Naive B cell (primary cell): ENCODE data around the gene SCN1B. TPM values are rescaled to one million over a fixed set of nuclear protein-coding genes. Genes with fewer than 3 reads are reported as not detected.
A peak's percentile ranks its signal among the peaks of the same experiment; 100 is the strongest.

Experiments
- ATAC-seq, 2 donors: fragments of 150-1000 bp; cut with Tn5 transposase; 2 replicates each; pipeline ENCODE4 v1.10.0; 2021; ENCODE audit warnings: low read depth in 2 of 2, mild to moderate bottlenecking in 2 of 2, moderate library complexity in 2 of 2
- DNase-seq: peaks from one replicate; pipeline ENCODE4 v3.0.0; 2022
- H3K27ac Mint-ChIP-seq, 6 donors: one replicate each; pipeline ENCODE4 v1.8.0; 2020 to 2022; ENCODE audit warnings: mild to moderate bottlenecking in 6 of 6, mixed read lengths in 6 of 6, moderate library complexity in 5 of 6, inconsistent platforms in 2 of 6
- H3K27me3 Mint-ChIP-seq, 3 donors: one replicate each; pipeline ENCODE4 v1.8.0; 2021 to 2022; ENCODE audit warnings: mixed read lengths in 3 of 3, mild to moderate bottlenecking in 1 of 3
- H3K36me3 Mint-ChIP-seq, 2 donors: one replicate each; pipeline ENCODE4 v1.8.0; 2020 to 2022; ENCODE audit warnings: mixed read lengths in 2 of 2, inconsistent platforms in 1 of 2, mild to moderate bottlenecking in 1 of 2
- H3K4me1 Mint-ChIP-seq, 3 donors: one replicate each; pipeline ENCODE4 v1.8.0; 2020 to 2022; ENCODE audit warnings: mixed read lengths in 3 of 3, inconsistent platforms in 1 of 3, mild to moderate bottlenecking in 1 of 3, moderate library complexity in 1 of 3
- H3K4me3 Mint-ChIP-seq, 8 donors: one replicate each; pipeline ENCODE4 v1.8.0; 2020 to 2022; ENCODE audit warnings: mild to moderate bottlenecking in 8 of 8, mixed read lengths in 8 of 8, moderate library complexity in 8 of 8, inconsistent platforms in 2 of 8
- H3K9me3 Mint-ChIP-seq, 7 donors: one replicate each; pipeline ENCODE4 v1.8.0; 2020 to 2022; ENCODE audit warnings: mixed read lengths in 7 of 7, mild to moderate bottlenecking in 5 of 7, inconsistent platforms in 2 of 7, moderate library complexity in 1 of 7
- polyA plus RNA-seq, 6 donors: library from polyadenylated mRNA; unstranded; fragments of 300-500 nt; fragmentation: Illumina TruSeq; gene quantifications; one replicate each; pipeline ENCODE4 v1.2.3, GENCODE V29; 2021; ENCODE audit warnings: low read depth in 6 of 6

Gene SCN1B
- polyA plus RNA-seq, 6 donors from 2014 or later: 0.06 to 0.36 (median 0.28) TPM; not detected in 2

DNA sequence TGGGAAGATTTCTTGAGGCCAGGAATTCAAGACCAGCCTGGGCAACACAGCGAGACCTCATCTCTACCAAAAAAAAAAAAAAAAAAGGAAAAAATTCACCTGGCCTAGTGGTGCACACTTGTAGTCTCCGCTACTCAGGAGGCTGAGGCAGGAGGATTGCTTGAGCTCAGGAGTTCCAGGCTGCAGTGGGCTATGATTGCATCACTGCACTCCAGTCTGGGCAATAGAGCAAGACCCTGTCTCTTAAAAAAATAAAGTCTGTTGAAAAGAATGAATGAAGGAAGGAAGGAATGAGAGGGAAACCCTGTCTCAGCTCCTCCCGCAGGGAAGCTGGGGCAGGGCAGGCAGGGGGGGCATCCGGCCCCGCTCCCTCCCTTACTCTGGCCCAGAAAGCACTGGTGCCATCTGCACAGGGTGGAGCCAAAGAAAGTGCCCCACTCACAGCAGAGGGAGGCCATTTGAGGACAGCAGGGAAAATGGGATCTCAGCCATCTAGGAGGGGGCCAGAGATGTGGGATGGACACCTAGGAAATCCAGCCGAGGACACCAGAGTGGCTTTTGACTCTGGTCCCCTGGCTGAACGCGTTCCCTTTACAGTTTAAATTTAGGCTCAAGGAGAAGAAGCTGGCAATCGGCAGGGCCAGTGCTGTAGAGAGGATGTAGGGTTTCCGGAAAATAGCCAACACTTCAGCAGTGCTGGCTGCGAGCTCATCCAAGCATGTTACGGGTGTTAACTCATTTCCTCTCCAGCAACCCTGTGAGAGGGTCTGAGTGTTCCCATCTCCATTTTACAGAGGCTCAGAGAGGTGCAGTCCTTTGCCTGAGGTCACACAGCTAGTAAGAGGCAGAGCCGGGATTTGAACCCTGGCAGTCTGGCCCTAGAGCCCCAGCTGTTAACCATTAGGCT is 7.7 kb downstream of the SCN1B start:
- Mint-ChIP-seq H3K27me3 (peaks cover 2 to 36% (median 6%) of the 10 kb centered on the region in 3 donors), H3K9me3 (no peaks in the 10 kb centered on the region), H3K4me3 (peak overlapping the region; percentile 56 to 85 (median 82)), H3K27ac (peak overlapping the region in 4 of 6 donors; percentile 49 to 84 (median 60)), H3K4me1 (peaks cover 35 to 49% (median 41%) of the 10 kb centered on the region in 3 donors), H3K36me3 (no peaks in the 10 kb centered on the region)
- no peak for DNase-seq
- ATAC-seq: peak; percentile 75 to 85

DNA sequence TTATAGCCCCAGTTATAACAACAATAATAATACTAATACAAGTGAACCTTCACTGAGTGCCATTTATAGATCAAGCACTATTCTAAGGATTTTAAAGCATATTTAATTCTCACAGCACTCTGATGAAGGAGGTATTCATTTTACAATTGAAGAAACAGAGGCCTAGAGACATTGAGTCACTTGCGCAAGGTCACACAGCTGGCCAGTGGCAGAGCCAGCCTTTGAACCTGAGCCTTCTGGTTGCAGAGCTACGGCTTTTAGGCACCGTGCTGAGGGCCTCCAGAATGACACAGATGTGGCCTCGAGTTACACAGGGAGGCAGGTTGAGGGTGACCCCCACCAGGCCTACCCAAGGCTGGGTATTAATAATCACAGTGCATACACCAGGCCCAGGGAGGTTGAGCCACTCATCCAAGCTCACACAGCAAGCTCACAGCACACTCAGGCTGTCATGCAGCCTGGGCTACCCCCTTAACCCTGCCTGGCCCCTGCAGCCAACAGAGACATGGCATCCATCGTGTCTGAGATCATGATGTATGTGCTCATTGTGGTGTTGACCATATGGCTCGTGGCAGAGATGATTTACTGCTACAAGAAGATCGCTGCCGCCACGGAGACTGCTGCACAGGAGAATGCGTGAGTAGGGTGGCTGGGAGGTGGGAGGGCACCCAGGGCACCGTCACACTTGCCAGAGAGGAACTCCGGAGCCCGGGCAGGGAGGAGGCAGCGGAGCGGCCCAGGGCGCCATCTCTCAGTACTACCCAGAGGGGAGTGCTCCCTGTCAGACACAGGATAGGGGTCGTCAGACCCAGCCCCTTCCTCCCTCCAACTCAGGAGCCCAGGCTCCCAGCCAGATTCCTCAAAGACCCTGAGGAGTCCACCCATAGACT is 8.6 kb downstream of the SCN1B start:
- Mint-ChIP-seq H3K9me3 (no peaks in the 10 kb centered on the region), H3K27me3 (peaks cover 0 to 35% (median 0%) of the 10 kb centered on the region in 3 donors), H3K4me3 (peak overlapping the region; percentile 71 to 85 (median 82)), H3K4me1 (peaks cover 36 to 50% (median 41%) of the 10 kb centered on the region in 3 donors), H3K27ac (peak overlapping the region in 5 of 6 donors; percentile 11 to 94 (median 53)), H3K36me3 (no peaks in the 10 kb centered on the region)
- DNase-seq (no peak), ATAC-seq (peak; percentile 51 to 70)

DNA sequence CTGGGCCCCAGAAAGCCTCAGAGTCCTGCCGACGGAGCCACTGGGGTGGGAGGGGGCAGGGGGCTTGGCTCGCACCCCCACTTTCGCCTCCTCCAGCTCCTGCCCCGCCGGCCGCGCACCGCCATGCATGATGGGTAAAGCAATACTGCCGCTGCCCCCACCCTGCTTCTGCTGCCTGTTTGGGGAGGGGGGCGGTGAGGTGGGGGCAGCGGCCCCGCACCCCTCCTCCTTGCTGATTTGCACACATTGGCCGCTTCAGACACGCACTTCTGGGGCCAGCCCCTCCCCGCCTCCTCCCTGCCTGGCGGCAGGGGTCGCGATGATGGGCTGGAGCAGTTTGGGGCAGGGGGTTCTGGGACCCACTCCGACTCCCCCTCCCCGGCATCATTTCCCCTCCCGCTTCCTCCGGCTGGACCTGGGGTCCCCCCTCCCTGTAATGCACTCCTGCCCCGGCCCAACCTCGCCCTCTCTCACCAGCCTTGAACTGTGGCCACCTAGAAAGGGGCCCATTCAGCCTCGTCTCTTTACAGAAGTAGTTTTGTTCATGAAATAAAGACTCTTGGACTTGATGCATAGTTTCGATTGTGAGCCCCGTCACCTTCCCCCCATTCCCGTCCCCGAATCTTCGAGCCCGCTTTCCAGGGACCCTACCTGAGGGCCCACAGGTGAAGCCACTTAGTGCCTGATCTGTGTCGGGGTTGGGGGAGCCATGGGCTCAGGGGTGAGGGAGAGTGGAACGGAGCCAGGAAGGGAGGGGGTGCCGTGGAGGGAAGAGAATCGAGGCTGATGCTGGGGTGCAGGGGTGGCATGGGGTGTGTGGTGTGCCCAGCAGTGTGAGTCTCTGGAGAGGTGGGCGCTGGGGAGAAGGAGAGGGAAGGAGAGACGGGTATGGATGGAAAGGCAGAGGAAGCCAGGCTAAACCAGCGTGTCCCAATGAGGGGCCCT is 9.9 kb downstream of the SCN1B start:
- no peak for DNase-seq
- H3K27ac Mint-ChIP-seq: peak overlapping the region; percentile 10 to 77 (median 51)
- peaks cover 0 to 40% (median 0%) of the 10 kb centered on the region in 3 donors for H3K27me3 Mint-ChIP-seq
- peaks cover 49 to 59% (median 54%) of the 10 kb centered on the region in 3 donors for H3K4me1 Mint-ChIP-seq
- H3K36me3 Mint-ChIP-seq: no peaks in the 10 kb centered on the region
- H3K4me3 Mint-ChIP-seq: peak overlapping the region; percentile 65 to 96 (median 86)
- no peaks in the 10 kb centered on the region for H3K9me3 Mint-ChIP-seq
- ATAC-seq: peak; percentile 1 to 5

DNA sequence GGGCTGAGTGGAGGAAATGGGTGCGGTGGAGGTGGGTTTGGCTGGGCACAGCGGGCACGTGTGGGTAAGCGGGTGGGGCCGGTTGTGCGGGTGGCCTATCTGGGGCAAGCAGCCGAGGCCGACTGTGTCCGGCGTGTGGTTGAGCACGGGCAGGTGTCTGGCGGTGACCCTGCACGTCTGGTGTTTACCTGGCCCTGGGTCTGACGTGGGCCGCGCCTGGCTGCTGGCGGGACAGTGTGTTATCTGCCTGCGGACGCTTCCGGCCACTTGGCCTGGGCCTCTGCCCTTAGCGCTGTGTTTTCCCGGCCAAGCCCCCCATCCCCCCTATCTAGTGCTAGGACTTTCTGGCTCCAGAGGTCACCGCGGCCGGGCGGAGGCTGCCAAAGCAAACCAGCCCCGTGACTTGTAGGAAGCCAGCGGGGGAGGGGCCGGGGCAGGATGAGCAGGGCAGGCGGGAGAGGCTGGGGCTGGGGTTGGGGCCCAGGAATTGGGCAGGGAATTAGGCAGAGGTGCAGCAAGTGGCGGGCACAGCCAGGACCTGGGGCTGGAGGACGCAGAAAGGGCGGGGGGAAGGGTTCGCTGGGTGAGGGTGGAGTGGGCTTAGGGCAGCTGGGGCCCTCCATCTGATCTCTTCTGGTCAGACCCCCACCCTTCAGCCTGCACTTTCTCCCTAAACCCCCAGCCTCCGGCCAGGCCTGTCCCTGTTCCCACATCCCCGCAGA is 10.7 kb downstream of the SCN1B start:
- Mint-ChIP-seq H3K27me3 (peaks cover 0 to 40% (median 0%) of the 10 kb centered on the region in 3 donors), H3K4me1 (peaks cover 58 to 68% (median 62%) of the 10 kb centered on the region in 3 donors), H3K4me3 (peak overlapping the region; percentile 65 to 96 (median 86)), H3K36me3 (no peaks in the 10 kb centered on the region), H3K27ac (peak overlapping the region; percentile 10 to 77 (median 26)), H3K9me3 (no peaks in the 10 kb centered on the region)
- peak; percentile 23 for DNase-seq
- peak in 1 of 2 donors; percentile 17 for ATAC-seq

DNA sequence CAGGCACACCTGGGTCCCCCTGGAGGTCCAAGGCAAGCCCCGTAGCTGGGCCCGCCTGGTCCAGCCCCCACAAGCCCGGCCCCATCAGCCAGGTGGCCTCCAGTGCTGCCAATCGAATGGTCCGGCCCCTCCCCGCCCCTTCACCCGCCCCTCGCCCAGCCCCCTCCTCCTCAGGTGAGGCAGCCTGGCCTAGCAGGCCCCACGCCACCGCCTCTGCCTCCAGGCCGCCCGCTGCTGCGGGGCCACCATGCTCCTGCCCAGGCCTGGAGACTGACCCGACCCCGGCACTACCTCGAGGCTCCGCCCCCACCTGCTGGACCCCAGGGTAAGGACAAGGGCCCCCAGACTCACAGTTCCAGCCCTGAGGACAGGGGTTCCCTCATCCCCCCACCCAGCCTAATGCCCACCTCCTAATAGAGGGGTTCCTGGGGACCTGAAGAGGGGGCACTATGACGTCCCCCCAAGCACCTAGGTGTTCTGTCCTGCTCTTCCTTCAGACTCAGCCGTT is 11.3 kb downstream of the SCN1B start, which contains the start of gene HPN:
HPN (plus strand) TSS at position 174 of the 508 bp plus-strand sequence. CDS start 786 bp downstream, outside the sequence.
- Mint-ChIP-seq H3K27ac (peak within 1 kb of the TSS; percentile 10 to 90 (median 46)), H3K27me3 (peaks cover 0 to 40% (median 0%) of the 10 kb centered on the region in 3 donors), H3K36me3 (no peaks in the 10 kb centered on the region), H3K9me3 (no peaks in the 10 kb centered on the region), H3K4me1 (peaks cover 61 to 68% (median 66%) of the 10 kb centered on the region in 3 donors), H3K4me3 (peak within 1 kb of the TSS; percentile 65 to 96 (median 86))
- DNase-seq (no peak), ATAC-seq (no peak)

DNA sequence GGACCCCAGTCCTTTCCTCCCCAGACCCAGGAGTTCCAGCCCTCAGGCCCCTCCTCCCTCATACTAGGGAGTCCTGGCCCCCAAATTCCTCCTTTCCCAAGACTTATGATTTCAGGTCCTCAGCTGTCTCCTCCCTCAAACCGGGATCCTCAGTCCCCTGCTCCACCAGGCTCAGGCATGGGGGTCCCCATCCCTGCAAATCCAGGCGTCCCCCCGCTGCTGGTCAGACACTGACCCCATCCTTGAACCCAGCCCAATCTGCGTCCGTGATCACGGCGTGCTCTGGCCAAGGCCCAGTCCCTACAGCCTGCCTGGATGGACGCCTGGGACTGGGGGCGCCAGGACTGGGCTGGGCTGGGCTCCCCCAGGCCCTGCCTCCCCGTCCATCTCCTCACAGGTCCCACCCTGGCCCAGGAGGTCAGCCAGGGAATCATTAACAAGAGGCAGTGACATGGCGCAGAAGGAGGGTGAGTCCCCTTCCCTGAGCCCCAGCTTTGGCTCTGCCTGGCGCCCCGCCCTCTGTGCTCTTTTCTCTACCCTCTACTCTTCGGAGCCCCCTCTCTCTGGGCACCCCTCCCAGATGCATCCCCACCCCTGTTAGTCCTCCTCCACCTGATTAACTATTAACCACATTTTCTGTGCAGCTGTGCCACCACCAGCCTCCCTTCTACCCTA is 11.9 kb downstream of the SCN1B start:
- Mint-ChIP-seq H3K27me3 (peaks cover 0 to 40% (median 0%) of the 10 kb centered on the region in 3 donors), H3K4me1 (peaks cover 61 to 66% (median 64%) of the 10 kb centered on the region in 3 donors)

DNA sequence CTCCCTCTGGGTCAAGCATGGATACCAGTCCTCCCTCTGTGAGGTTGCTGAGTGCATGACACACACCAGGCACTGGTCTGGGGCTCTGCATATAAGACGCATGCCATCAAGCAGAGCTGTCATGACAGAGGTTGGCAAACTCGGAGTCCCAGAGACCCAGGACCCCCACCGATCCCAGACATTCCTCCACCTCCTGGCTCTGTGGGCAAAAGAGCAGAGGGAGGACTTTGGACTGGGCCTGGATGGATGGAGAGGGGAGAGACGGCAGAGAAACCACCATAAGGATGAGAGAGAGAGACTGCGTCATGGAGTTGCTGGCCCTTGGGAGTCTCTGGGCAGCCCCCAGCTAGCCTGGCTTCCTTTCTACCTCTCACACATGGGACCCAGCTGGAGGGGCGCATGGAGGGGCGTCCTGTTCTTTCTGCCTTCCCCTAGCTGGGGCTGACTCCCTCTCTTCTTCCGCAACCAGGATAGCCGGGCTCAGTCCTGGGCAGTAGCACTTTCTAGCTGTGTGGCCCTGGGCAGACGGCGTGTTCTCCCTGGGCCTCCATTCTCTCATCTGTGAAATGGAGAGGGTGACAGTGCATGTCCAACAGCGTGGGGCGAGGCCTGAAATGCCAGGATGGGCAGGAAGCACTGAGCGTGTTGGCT is 12.8 kb downstream of the SCN1B start:
- peaks cover 55 to 62% (median 61%) of the 10 kb centered on the region in 3 donors for H3K4me1 Mint-ChIP-seq
- H3K4me3 Mint-ChIP-seq: peak overlapping the region in 3 of 8 donors; percentile 32 to 85 (median 46)
- DNase-seq (no peak), ATAC-seq (no peak)
- H3K36me3 Mint-ChIP-seq: no peaks in the 10 kb centered on the region
- peak overlapping the region in 1 of 6 donors; percentile 36 for H3K27ac Mint-ChIP-seq
- no peaks in the 10 kb centered on the region for H3K9me3 Mint-ChIP-seq
- peaks cover 0 to 40% (median 0%) of the 10 kb centered on the region in 3 donors for H3K27me3 Mint-ChIP-seq

More for the DNA sequence above, 11.9 kb downstream of the SCN1B start:
- Mint-ChIP-seq H3K9me3 (no peaks in the 10 kb centered on the region), H3K36me3 (no peaks in the 10 kb centered on the region), H3K27ac (peak overlapping the region in 3 of 6 donors; percentile 52 to 90 (median 70)), H3K4me3 (peak overlapping the region in 6 of 8 donors; percentile 20 to 85 (median 46))
- ATAC-seq (no peak), DNase-seq (no peak)

DNA sequence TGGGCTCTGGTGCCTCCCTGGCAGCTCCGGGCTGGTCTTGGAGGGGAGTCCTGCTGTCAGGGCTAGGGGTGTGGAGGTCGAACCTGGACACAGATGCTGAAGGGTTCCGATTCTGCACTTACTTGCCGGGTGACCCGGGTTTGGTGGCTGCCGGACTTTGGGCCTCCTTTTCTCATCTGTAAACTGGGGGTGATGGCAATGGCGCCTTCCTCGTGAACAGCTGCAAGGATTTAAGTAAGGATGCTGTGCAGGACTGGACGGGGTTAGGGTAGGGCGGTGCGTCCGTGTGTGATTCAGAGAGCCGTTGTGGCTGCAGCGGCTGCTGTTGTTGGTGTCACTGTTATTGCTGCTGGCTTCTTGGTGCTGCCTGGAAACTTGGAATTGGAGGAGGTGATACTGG is 13.6 kb downstream of the SCN1B start:
- peaks cover 0 to 45% (median 0%) of the 10 kb centered on the region in 3 donors for H3K27me3 Mint-ChIP-seq
- no peak for DNase-seq
- no peaks in the 10 kb centered on the region for H3K36me3 Mint-ChIP-seq
- H3K4me3 Mint-ChIP-seq: peak overlapping the region in 3 of 8 donors; percentile 5 to 29 (median 12)
- H3K4me1 Mint-ChIP-seq: peaks cover 47 to 54% (median 53%) of the 10 kb centered on the region in 3 donors
- no peaks in the 10 kb centered on the region for H3K9me3 Mint-ChIP-seq
- ATAC-seq: no peak
- peak overlapping the region in 2 of 6 donors; percentile 49 to 66 for H3K27ac Mint-ChIP-seq

DNA sequence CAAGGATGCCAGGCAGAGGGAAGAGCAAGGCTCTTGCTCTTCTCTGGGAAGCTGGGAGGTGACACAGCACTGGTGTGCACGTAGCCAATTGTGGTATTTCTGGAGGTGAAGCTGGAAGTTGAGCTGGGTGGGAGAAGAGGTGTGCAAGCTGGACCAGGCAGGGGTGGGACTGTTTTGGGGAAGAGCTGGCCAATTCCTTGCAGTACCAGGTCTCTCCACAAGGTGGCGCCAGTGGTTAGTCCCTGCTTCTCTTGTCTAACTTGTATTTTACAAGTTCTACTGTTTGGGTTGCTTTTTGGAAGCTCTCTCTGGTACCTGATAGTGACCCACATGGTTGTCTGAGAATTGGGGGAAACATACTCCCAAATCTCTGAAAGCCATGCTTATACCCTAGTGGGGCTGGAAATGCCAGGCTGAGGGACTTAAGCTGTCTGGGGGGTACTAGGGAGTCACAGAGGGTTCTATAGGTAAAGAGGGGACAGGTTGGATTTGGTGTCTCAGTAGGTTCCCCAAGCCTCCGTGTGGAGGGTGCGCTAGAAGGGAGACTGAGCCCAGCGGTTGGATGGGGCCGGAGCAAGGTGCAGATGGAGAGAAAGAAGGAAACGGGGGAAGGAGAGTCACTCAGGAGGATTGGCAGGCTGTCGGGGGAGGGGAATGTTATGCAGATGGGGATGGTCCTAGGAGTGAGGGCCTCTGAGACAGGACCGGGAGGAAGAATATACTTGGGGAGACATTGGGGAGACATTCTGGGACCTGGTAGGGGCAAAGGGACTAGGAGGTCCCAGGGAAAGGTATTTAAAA is 14.2 kb downstream of the SCN1B start:
- H3K4me3 Mint-ChIP-seq: peak overlapping the region in 4 of 8 donors; percentile 5 to 66 (median 34)
- H3K27ac Mint-ChIP-seq: peak overlapping the region in 4 of 6 donors; percentile 66 to 90 (median 72)
- DNase-seq: peak; percentile 37
- peaks cover 41 to 49% (median 47%) of the 10 kb centered on the region in 3 donors for H3K4me1 Mint-ChIP-seq
- H3K9me3 Mint-ChIP-seq: no peaks in the 10 kb centered on the region
- H3K27me3 Mint-ChIP-seq: peaks cover 0 to 45% (median 0%) of the 10 kb centered on the region in 3 donors
- no peaks in the 10 kb centered on the region for H3K36me3 Mint-ChIP-seq
- no peak for ATAC-seq
